GM12892 (cell line): ENCODE data around the gene REEP5.

ENCODE experiments used
- POLR2A ChIP-seq: IDR thresholded peaks from 2 replicates; pipeline ENCODE4 v1.6.1; 2011; ENCODE audit warnings: low read depth, low read length, control low read depth
- POLR2AphosphoS5 ChIP-seq: IDR thresholded peaks from 2 replicates; pipeline ENCODE4 v1.6.1; 2011; ENCODE audit warnings: low read depth, low read length, control low read depth
- TAF1 ChIP-seq: IDR thresholded peaks from 2 replicates; pipeline ENCODE4 v1.6.1; 2011; ENCODE audit warnings: low read depth, mild to moderate bottlenecking, control low read depth, low read length, borderline replicate concordance

DNA sequence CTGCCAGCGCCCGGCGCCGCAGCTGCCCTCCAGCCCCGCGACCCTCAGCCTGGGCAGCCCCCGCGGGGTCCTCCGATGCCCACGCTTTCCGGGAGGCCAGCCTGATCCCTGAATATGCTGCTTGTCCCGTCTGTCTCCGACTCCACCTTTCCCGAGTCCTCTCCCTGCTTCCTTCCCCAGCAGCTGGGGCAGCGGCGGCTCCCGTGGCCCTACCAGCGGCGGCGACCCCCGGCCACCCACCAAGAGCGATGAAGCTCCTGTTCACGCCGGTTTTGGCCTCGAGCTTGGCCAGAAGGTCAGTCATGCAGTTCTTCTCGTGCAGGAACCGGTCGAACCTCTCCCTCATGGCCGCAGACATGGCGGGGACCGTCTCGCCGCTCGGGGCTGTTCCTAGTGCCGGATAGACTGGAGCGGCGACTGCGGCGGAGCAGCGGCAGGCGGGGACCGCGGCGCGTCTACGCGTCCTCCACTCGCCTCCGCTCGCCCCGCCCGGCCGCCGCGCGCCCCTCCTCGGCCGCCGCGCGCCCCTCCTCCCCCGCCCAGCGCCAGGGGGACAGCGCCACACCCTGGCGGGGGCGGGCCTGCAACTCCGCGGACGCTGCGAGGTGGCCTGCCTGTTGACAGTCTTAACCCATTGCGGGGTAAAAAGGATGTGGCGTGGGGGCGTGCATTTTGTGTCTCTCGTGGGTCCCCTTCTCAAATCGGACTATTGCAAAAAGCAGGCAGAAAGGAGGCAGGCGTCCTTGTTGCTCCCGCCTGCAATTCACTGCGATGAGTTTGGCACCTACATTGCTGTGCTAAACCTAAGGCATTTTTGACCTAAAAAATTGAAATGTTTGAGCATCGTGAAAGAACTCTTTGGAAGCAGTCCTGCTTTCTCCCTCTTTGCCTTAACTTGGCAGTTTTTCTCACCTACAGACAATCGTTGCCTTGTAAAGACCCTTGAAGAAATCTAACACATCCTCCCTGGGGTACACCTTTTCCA, at the start of gene REEP5:
- peak; percentile 90 for TF ChIP-seq POLR2AphosphoS5
- TF ChIP-seq POLR2A: peak; percentile 94
- peak; percentile 71 for TF ChIP-seq TAF1
